HL-60/S4 (cell line): Measurements from ENCODE around the gene YJEFN3.

Experiments
- in situ Hi-C: fragments of 300-500 bp; cut with MboI; formaldehyde crosslinking; loops from 2 replicates; pipeline ENCODE4 v1.14.3; 2022; ENCODE audit warnings: low sequenced_read_pairs

Gene YJEFN3

GRCh38 chr19:19495614-19496603, 32.8 kb upstream of the YJEFN3 start:
- in situ Hi-C loops = loop anchor here (25.0 kb wide), 1 partner anchor 334 kb away; the partner anchor contains the start of gene MEF2B

GRCh38 chr19:19498255-19498991, 30.3 kb upstream of the YJEFN3 start:
- in situ Hi-C loops = loop anchor here (25.0 kb wide), 1 partner anchor 336 kb away; the partner anchor contains the start of gene MEF2B

GRCh38 chr19:19499272-19499995, 29.3 kb upstream of the YJEFN3 start:
- in situ Hi-C loops = loop anchor here (25.0 kb wide), 1 partner anchor 337 kb away; the partner anchor contains the start of gene MEF2B

DNA sequence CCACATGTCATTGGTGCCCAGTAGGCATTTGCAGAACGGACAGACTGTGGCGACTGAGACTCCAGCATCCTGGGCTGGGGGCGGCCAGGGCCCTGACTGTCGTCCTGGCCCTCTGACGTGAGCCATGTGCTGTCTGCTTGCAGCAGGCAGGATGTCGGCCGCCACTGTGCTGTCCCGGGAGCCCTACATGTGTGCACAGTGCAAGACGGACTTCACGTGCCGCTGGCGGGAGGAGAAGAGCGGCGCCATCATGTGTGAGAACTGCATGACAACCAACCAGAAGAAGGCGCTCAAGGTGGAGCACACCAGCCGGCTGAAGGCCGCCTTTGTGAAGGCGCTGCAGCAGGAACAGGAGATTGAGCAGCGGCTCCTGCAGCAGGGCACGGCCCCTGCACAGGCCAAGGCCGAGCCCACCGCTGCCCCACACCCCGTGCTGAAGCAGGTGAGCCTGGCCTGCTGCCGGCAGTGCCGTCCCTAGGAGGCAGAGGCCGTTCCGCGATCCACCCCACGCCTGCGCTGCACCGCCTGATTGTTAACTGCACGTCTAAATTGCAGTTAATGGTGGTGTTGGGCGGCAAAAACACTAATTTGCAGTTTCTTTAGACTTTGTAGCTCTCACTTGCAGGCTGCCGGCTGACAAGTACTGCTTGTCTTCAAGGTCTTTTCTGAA, 27.6 kb upstream of the YJEFN3 start:
- in situ Hi-C loops = no loop called here

- in situ Hi-C loops = no loop called here
Measured at GRCh38 chr19:19501798-19502197, 26.9 kb upstream of the YJEFN3 start.

DNA sequence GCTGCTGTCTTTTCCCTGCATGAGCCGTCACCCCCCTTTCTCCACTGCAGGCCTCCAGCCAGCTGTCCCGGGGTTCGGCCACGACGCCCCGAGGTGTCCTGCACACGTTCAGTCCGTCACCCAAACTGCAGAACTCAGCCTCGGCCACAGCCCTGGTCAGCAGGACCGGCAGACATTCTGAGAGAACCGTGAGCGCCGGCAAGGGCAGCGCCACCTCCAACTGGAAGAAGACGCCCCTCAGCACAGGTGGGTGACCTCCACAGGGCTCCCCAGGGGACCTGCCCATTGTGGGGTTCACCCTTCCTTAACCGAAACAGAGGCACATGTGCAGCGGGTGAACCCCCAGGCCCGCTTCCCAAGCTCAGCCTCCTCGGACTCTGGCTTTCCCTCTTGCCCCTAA, 26.4 kb upstream of the YJEFN3 start:
- in situ Hi-C loops = no loop called here

GRCh38 chr19:19502808-19503602, 25.7 kb upstream of the YJEFN3 start:
- in situ Hi-C loops = no loop called here

DNA sequence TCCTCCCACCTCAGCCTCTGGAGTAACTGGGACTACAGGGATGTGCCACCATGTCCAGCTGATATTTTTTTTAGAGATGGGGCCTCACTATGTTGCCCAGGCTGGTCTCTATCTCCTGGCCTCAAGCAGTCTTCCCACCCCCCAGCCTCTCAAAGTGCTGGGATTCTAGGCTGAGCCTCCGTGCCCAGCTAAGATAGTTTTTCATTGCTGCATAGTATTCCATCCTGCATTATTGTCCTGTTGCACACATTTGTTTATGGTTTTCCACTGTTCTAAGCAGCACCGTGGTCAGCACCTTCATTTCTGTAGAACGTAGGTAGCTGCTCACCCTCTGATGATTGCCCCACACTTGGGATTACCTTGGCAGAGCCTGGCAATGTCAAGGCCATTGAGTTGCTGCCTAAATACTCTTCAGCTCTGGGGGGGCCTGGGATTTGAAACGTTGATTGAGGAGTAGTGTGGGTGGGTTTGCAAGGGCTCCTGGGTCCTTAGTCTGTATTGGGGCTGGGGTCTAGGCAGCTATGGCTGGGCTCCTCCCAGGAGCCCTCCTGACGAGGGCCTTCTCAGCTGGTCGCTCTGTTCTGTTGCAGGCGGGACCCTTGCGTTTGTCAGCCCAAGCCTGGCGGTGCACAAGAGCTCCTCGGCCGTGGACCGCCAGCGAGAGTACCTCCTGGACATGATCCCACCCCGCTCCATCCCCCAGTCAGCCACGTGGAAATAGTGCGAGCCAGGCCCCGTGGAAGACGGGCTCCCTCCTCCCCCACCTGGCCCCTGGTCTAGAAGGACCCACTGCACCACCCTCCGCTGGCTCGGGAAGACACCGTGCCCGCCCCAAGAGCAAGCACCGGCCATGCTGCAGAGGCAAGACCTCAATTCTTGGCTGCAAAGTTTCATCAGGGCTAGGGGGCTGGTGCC, 23.7 kb upstream of the YJEFN3 start:
- in situ Hi-C loops = no loop called here

DNA sequence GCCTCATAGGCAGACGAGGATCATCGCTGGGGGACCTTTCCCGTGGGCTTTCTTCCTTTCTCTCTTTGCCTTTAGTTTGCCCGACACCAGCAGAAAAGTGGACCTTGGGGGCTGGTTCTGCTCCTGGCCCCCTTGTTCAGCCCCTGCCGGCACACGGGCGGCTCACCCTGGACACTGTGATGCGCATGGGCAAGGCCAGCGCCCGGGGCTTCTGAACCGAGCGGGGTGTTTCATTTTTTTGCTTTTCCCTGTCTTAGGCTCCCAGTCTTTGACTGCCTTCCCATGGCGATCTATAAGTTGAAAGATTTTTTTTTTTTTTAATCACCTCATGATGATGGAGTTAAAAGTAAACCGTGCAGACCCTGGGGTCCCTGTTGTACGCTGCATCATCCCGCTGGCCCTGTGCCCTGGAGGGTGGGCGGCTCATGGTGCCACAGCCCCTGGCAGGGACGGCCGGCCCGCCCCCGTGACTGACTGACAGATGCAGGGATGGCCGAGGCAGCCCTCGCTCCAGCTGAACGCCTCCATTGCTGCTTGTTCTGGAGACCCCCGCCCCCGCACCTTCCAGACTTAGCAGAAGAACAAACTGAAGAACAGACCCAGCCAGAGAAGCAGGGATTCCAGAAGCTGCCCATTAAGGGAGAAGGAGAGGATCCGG, 22.9 kb upstream of the YJEFN3 start:
- in situ Hi-C loops = no loop called here

GRCh38 chr19:19506592-19506991, 22.1 kb upstream of the YJEFN3 start:
- in situ Hi-C loops = no loop called here

DNA sequence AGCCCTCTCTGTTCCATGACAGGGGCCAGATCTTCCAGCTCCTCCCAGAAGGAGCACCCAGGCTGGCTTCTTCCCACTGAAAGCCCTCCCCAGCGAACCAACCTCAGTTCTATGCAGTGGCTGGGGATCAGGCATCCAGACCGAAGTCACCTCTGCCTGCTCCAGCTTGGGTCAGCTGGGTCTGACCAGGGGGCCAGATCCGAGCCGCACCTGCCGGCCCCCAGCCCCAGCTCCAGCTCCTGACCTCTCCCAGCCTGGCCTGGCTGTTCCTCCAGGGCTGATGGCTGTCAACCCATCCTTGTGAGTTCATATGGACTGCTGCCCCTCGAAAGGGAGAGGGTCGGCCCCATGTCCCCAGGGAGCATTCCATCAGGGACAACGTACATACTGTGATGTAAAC, 21.4 kb upstream of the YJEFN3 start:
- in situ Hi-C loops = no loop called here

DNA sequence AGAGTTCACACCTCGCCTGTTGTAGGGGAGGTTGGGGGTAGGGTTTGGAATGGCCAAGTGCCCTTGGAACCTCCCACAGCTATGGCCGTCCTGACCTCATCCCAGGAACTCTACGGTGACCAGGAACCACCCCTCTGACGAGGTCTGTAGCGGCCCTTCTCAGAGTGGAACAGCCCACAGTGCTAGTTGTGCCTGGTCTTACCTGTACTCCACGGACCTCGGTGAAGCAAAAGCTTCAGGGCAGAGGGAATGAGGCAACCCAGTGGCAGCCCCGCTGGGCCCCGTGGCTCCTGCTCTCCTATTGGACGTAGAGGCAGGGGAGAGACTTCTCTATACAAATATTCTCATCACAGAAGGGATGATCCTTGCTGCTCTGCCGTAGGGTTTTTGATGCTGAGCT, 20.5 kb upstream of the YJEFN3 start:
- in situ Hi-C loops = no loop called here

DNA sequence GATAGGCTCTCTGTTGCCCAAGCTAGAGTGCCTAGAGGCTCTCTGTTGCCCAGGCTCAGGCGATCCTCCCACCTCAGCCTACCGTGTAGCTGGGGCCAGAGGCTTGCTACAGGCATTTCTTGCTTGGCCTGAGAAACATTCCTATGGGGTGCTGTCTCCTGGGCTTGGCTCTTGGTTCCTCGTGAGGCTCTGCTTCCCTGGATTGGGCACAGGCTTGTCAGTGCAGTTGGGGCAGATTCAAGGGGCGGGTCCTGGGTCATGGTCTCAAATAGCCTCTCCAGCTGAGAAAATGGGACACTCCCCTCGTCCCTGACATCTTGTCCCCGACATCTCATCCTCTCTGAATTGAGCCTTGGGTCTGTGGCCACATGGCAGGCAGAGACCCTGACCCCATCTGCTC, 18.3 kb upstream of the YJEFN3 start:
- in situ Hi-C loops = no loop called here

DNA sequence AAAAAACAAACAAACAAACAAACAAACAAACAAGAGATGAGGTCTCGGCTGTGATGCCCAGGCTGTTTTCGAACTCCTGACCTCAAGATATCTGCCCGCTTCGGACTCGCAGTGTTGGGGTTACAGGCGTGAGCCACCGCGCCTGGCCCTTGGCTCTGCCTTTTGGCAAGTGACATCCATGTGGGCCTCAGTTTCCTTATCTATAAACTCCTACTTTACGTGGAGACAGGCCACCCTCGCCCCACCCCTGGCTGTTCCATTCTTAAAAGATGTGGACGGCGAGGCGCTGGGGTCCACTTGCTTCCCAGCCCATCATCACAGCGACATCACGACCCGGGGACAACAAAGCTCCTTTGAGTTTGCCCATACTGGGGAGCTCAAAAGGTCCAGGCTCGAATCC, 15.0 kb upstream of the YJEFN3 start:
- in situ Hi-C loops = no loop called here

GRCh38 chr19:19514215-19514657, 14.5 kb upstream of the YJEFN3 start:
- in situ Hi-C loops = no loop called here

DNA sequence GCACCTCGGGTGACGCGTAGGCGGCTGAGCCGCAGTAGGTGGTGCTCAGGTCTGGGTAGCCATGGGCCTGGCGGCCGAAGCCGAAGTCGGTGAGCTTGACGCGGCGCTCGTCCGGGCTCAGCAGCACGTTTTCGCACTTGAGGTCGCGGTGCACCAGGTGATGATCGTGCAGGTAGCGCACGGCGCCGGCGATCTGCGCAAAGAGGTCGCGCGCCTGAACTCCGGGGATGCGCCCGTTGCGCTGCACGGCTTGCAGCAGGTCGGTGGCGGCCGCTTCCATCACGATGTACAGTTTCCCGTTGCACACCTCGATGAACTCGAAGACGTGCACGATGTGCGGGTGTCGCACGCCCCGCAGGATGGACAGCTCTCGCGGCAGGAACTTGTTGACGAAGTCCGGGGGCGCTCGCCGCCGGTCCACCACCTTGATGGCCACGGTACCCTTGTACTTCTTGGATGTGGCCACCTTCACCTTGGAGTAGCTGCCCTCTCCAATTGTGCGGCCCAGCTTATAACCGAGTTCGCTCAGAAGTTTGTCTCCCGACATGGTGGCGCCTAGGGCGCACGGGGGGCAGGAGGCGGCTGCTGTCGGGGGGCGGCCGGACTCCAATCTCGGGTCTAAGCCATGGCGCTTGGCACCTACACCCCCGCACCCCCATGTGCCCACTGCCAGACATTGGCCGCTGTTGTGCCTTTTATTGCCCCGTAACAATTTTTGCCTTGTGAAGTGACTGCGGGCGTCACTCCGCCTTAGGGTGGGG, 13.7 kb upstream of the YJEFN3 start, which contains the start of gene TSSK6:
TSSK6 (minus strand) TSS at position 668 of the 761 bp plus-strand sequence; CDS start at position 547, 121 bp downstream.
- in situ Hi-C loops = no loop called here
